ENCODE data around the gene TMEM59. TPM values are rescaled to one million over a fixed set of nuclear protein-coding genes. Genes with fewer than 3 reads are reported as not detected.

Gene TMEM59
- total RNA-seq, 4 donors from 2014 or later = 238 to 466 (median 352) TPM

GRCh38 chr1:54012863-54013262 lies 40.1 kb downstream of the TMEM59 start:
- no peak for ATAC-seq
- no peak for TF ChIP-seq EP300 (IDR thresholded peaks at IDR 0.05)
- TF ChIP-seq CTCF (IDR thresholded peaks at IDR 0.05) = no peak
- no peak for TF ChIP-seq POLR2A (IDR thresholded peaks at IDR 0.05)
- no peak for TF ChIP-seq POLR2AphosphoS5 (IDR thresholded peaks at IDR 0.05)
- Histone ChIP-seq H3K27me3 (peaks cover 34% of the 10 kb centered on the region), H3K4me3 (no peak overlapping the region), H3K27ac (no peak overlapping the region), H3K36me3 (no peaks in the 10 kb centered on the region), H3K4me1 (no peaks in the 10 kb centered on the region), H3K9me3 (no peaks in the 10 kb centered on the region)
- WGBS, 2 donors (ENCODE audit: low coverage in 1 of 2) = 67 to 69% methylated on average over 2 to 3 of the region's 8 CpGs

- 60% methylated on average over 3 of the region's 9 CpGs; no CpG with 5 or more reads in 1 of the 2 donors for WGBS, 2 donors (ENCODE audit: low coverage in 1 of 2)
- TF ChIP-seq CTCF (IDR thresholded peaks at IDR 0.05) (no peak), POLR2A (IDR thresholded peaks at IDR 0.05) (no peak), POLR2AphosphoS5 (IDR thresholded peaks at IDR 0.05) (no peak), EP300 (IDR thresholded peaks at IDR 0.05) (no peak)
- H3K36me3 ChIP-seq = no peaks in the 10 kb centered on the region
Observed at GRCh38 chr1:54012008-54012325, 41.0 kb downstream of the TMEM59 start.

GRCh38 chr1:54011316-54012007 lies 41.5 kb downstream of the TMEM59 start:
- peaks cover 36% of the 10 kb centered on the region for H3K27me3 ChIP-seq
- WGBS, 2 donors (ENCODE audit: low coverage in 1 of 2) = 65 to 88% methylated on average over 3 to 4 of the region's 9 CpGs
- no peaks in the 10 kb centered on the region for H3K4me1 ChIP-seq
- no peaks in the 10 kb centered on the region for H3K9me3 ChIP-seq
- ATAC-seq = no peak
- no peak for TF ChIP-seq POLR2A (IDR thresholded peaks at IDR 0.05)
- TF ChIP-seq POLR2AphosphoS5 (IDR thresholded peaks at IDR 0.05) = no peak
- no peak overlapping the region for H3K27ac ChIP-seq
- no peaks in the 10 kb centered on the region for H3K36me3 ChIP-seq
- no peak overlapping the region for H3K4me3 ChIP-seq

More at GRCh38 chr1:54012008-54012325, 41.0 kb downstream of the TMEM59 start:
- Histone ChIP-seq H3K27me3 (peaks cover 36% of the 10 kb centered on the region), H3K4me3 (no peak overlapping the region), H3K4me1 (no peaks in the 10 kb centered on the region), H3K9me3 (no peaks in the 10 kb centered on the region), H3K27ac (no peak overlapping the region)
- ATAC-seq = no peak

GRCh38 chr1:54010415-54011117 lies 42.4 kb downstream of the TMEM59 start:
- 53% methylated on average over 2 of the region's 5 CpGs for WGBS, 2 donors (ENCODE audit: low coverage in 1 of 2)

GRCh38 chr1:54009406-54009805 lies 43.6 kb downstream of the TMEM59 start:
- Histone ChIP-seq H3K4me1 (no peaks in the 10 kb centered on the region), H3K4me3 (no peak overlapping the region), H3K36me3 (no peaks in the 10 kb centered on the region), H3K9me3 (no peaks in the 10 kb centered on the region), H3K27me3 (peaks cover 24% of the 10 kb centered on the region), H3K27ac (no peak overlapping the region)
- no peak for TF ChIP-seq POLR2A (IDR thresholded peaks at IDR 0.05)
- TF ChIP-seq EP300 (IDR thresholded peaks at IDR 0.05) = no peak
- TF ChIP-seq POLR2AphosphoS5 (IDR thresholded peaks at IDR 0.05) = no peak
- TF ChIP-seq CTCF (IDR thresholded peaks at IDR 0.05) = no peak
- 46% methylated on average over 2 of the region's 4 CpGs; no CpG with 5 or more reads in 1 of the 2 donors for WGBS, 2 donors (ENCODE audit: low coverage in 1 of 2)
- no peak for ATAC-seq

More at GRCh38 chr1:54010415-54011117, 42.4 kb downstream of the TMEM59 start:
- no peak for ATAC-seq
- H3K36me3 ChIP-seq = no peaks in the 10 kb centered on the region
- H3K27me3 ChIP-seq = peaks cover 28% of the 10 kb centered on the region
- no peak overlapping the region for H3K27ac ChIP-seq
- H3K4me1 ChIP-seq = no peaks in the 10 kb centered on the region
- no peaks in the 10 kb centered on the region for H3K9me3 ChIP-seq
- TF ChIP-seq POLR2A (IDR thresholded peaks at IDR 0.05) (no peak), POLR2AphosphoS5 (IDR thresholded peaks at IDR 0.05) (no peak), EP300 (IDR thresholded peaks at IDR 0.05) (no peak), CTCF (IDR thresholded peaks at IDR 0.05) (no peak)
- no peak overlapping the region for H3K4me3 ChIP-seq

All from gastroesophageal sphincter (tissue), 4 donors.